Left renal pelvis (tissue), 4 donors: ENCODE data around the gene REEP5. TPM values are rescaled to one million over a fixed set of nuclear protein-coding genes. Genes with fewer than 3 reads are reported as not detected.
"Not testable (repeated sequence)": the region's sequence is repeated elsewhere in the genome, so short reads cannot be mapped to it uniquely, and the experiment has no call there.

Source experiments
- DNase-seq, 4 donors: peaks; one replicate each; pipeline ENCODE4 v3.0.0-alpha.2; 2013; ENCODE audit warnings: low read depth in 4 of 4, low spot score in 3 of 4
- polyA plus RNA-seq, 4 donors: library from polyadenylated mRNA; unstranded; fragments of 120-200 nt; gene quantifications; one replicate each; pipeline ENCODE4 v1.2.1, GENCODE V29; 2013; ENCODE audit not compliant: insufficient read length in 4 of 4

Gene REEP5
- polyA plus RNA-seq, 4 donors, result 61.1 to 128 (median 112) TPM

GRCh38 chr5:112892776-112893175, 29.3 kb downstream of the REEP5 start:
- DNase-seq, result no peak

- not testable (repeated sequence) for DNase-seq
Measured at GRCh38 chr5:112892066-112892465, 30.0 kb downstream of the REEP5 start.

- DNase-seq, result no peak
Measured at GRCh38 chr5:112886975-112887374, 35.1 kb downstream of the REEP5 start.

- DNase-seq, result no peak
Measured at GRCh38 chr5:112885001-112885400, 37.0 kb downstream of the REEP5 start.

- no peak for DNase-seq
Measured at GRCh38 chr5:112883192-112883591, 38.8 kb downstream of the REEP5 start.

- no peak for DNase-seq
Measured at GRCh38 chr5:112880219-112880964, 41.6 kb downstream of the REEP5 start.

- DNase-seq, result no peak
Measured at GRCh38 chr5:112878760-112879159, 43.3 kb downstream of the REEP5 start.

- no peak for DNase-seq
Measured at GRCh38 chr5:112878101-112878500, 43.9 kb downstream of the REEP5 start.

- no peak for DNase-seq
Measured at GRCh38 chr5:112876362-112876761, 45.7 kb downstream of the REEP5 start.

GRCh38 chr5:112870966-112871365, 51.1 kb downstream of the REEP5 start:
- no peak for DNase-seq

- no peak for DNase-seq
Measured at GRCh38 chr5:112869948-112870347, 52.1 kb downstream of the REEP5 start.

GRCh38 chr5:112867411-112867810, 54.6 kb downstream of the REEP5 start:
- DNase-seq, result no peak

- DNase-seq, result no peak
Measured at GRCh38 chr5:112866739-112867138, 55.3 kb downstream of the REEP5 start.

GRCh38 chr5:112865128-112865527, 56.9 kb downstream of the REEP5 start:
- no peak for DNase-seq

GRCh38 chr5:112863549-112863948, 58.5 kb downstream of the REEP5 start:
- DNase-seq, result no peak

- DNase-seq, result no peak
Measured at GRCh38 chr5:112862085-112862484, 59.9 kb downstream of the REEP5 start.

GRCh38 chr5:112861638-112861985, 60.4 kb downstream of the REEP5 start:
- DNase-seq, result no peak

- peak; percentile 92 to 96 (median 94) for DNase-seq
Measured at GRCh38 chr5:112860929-112861637, 60.9 kb downstream of the REEP5 start, which contains the start of gene SRP19. Gene SRP19, plus strand, starts transcription at chr5:112861287. Its CDS starts 90 bp downstream, at chr5:112861377.

- DNase-seq, result not testable (repeated sequence)
Measured at GRCh38 chr5:112860571-112860928, 61.5 kb downstream of the REEP5 start.

GRCh38 chr5:112857866-112858265, 64.2 kb downstream of the REEP5 start:
- no peak for DNase-seq

GRCh38 chr5:112854651-112855050, 67.4 kb downstream of the REEP5 start:
- no peak for DNase-seq

GRCh38 chr5:112849912-112850311, 72.1 kb downstream of the REEP5 start:
- DNase-seq, result no peak
